PFSK-1 (cell line): Measurements from ENCODE around the gene ZSCAN5A.

Experiments
- POLR2AphosphoS5 ChIP-seq: IDR thresholded peaks from 2 replicates; pipeline ENCODE4 v1.6.1; 2012; ENCODE audit warnings: low read depth, mild to moderate bottlenecking, control low read depth, low read length, moderate library complexity
- TAF1 ChIP-seq: IDR thresholded peaks from 2 replicates; pipeline ENCODE4 v1.6.1; 2012; ENCODE audit warnings: low read length, control low read depth, borderline replicate concordance; ENCODE audit not compliant: insufficient read depth
- TF ChIP-seq, protein P1 (sequence below), 2 experiments: IDR thresholded peaks; 2 replicates each; pipeline versions ENCODE4 v1.6.1 to v1.8.0; 2011 to 2012; ENCODE audit warnings: low read depth in 2 of 2, low read length in 2 of 2, control low read depth in 1 of 2, inconsistent platforms in 1 of 2, mild to moderate bottlenecking in 1 of 2, moderate library complexity in 1 of 2; ENCODE audit not compliant: insufficient read depth in 1 of 2

DNA sequence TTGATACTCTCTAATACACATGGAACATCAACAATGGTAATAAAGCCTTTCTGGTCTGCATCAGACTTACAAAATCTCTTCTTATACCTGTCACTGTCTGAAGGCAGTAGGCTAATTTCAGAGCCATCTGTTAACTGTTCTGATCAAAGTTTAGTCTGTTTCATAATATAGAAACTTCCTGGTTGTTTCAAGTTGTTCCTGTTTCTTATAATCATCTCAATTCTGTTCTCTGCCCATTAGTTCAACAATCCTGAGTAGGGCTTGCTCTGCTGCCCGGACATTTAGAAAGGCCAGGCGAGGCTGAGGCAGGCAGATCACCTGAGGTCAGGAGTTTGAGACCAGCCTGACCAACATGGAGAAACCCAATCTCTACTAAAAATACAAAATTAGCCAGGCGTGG lies 5.4 kb upstream of the ZSCAN5A start:
- TF ChIP-seq POLR2AphosphoS5 (no peak), TAF1 (no peak)
- TF ChIP-seq, protein P1, sequence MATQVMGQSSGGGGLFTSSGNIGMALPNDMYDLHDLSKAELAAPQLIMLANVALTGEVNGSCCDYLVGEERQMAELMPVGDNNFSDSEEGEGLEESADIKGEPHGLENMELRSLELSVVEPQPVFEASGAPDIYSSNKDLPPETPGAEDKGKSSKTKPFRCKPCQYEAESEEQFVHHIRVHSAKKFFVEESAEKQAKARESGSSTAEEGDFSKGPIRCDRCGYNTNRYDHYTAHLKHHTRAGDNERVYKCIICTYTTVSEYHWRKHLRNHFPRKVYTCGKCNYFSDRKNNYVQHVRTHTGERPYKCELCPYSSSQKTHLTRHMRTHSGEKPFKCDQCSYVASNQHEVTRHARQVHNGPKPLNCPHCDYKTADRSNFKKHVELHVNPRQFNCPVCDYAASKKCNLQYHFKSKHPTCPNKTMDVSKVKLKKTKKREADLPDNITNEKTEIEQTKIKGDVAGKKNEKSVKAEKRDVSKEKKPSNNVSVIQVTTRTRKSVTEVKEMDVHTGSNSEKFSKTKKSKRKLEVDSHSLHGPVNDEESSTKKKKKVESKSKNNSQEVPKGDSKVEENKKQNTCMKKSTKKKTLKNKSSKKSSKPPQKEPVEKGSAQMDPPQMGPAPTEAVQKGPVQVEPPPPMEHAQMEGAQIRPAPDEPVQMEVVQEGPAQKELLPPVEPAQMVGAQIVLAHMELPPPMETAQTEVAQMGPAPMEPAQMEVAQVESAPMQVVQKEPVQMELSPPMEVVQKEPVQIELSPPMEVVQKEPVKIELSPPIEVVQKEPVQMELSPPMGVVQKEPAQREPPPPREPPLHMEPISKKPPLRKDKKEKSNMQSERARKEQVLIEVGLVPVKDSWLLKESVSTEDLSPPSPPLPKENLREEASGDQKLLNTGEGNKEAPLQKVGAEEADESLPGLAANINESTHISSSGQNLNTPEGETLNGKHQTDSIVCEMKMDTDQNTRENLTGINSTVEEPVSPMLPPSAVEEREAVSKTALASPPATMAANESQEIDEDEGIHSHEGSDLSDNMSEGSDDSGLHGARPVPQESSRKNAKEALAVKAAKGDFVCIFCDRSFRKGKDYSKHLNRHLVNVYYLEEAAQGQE (IDR thresholded peaks at IDR 0.05; ENCODE audit: insufficient read depth in 1 of 2, low read depth in 2 of 2, low read length in 2 of 2) = no peak
